ENCODE data around the gene BCL2. TPM values are rescaled to one million over a fixed set of nuclear protein-coding genes. Genes with fewer than 3 reads are reported as not detected.

BCL2 gene
- total RNA-seq, 1 experiment from 2014 or later = 1.3 TPM

- no peak overlapping the region for H2BK15ac ChIP-seq (ENCODE audit: low read depth, low read length)
- H2BK20ac ChIP-seq (ENCODE audit: low read depth, low read length, poor library complexity, severe bottlenecking) = no peak overlapping the region
- Mint-ChIP-seq H3K9me3 (peaks cover 3 to 8% of the 10 kb centered on the region in 2 experiments; a peak in 3 of 5 replicates), H3K27ac (no peak overlapping the region), H3K27me3 (ENCODE audit: low read depth) (0 out of 2 replicates have a peak, but pooled peaks cover 2% of the 10 kb centered on the region), H3K4me1 (no peaks in the 10 kb centered on the region), H3K4me3 (no peak overlapping the region), H3K36me3 (ENCODE audit: insufficient read depth in 1 of 3, low read depth in 3 of 3) (no peaks in the 10 kb centered on the region)
- H2BK12ac ChIP-seq (ENCODE audit: insufficient read length, low read depth, low read length) = no peak overlapping the region
- no peak overlapping the region for H4K91ac ChIP-seq (ENCODE audit: insufficient read length, low read depth, low read length)
- H3K18ac ChIP-seq (ENCODE audit: insufficient read length, low read depth, low read length) = no peak overlapping the region
- no peak overlapping the region for H3K4ac ChIP-seq (ENCODE audit: low read depth, low read length)
- no peak overlapping the region for H2BK5ac ChIP-seq (ENCODE audit: insufficient read length, low read length)
- H2BK120ac ChIP-seq (ENCODE audit: low read depth, low read length, poor library complexity, severe bottlenecking) = no peak overlapping the region
- no peaks in the 10 kb centered on the region for H3K23me2 ChIP-seq (ENCODE audit: insufficient read length, low read depth, low read length, poor library complexity, severe bottlenecking)
- no peak overlapping the region for H4K8ac ChIP-seq (replicated peaks; ENCODE audit: insufficient read length, low read depth, low read length)
- H3K79me2 ChIP-seq (ENCODE audit: insufficient read depth, low read length) = no peaks in the 10 kb centered on the region
- no peak overlapping the region for H3K56ac ChIP-seq (ENCODE audit: insufficient read length, low read depth, low read length)
- H3K9me3 ChIP-seq (ENCODE audit: control insufficient read depth, low read depth, low read length) = no peaks in the 10 kb centered on the region
- no peaks in the 10 kb centered on the region for H3K79me1 ChIP-seq (ENCODE audit: insufficient read depth, low read depth, low read length, poor library complexity, severe bottlenecking)
- H3K4me1 ChIP-seq (ENCODE audit: insufficient read depth, low read length) = no peaks in the 10 kb centered on the region
- no peak overlapping the region for H3K14ac ChIP-seq (ENCODE audit: insufficient read depth, low read length)
- H3T11ph ChIP-seq (ENCODE audit: low read length) = no peak overlapping the region
- H4K20me1 ChIP-seq (ENCODE audit: control insufficient read depth, insufficient read depth, insufficient read length) = no peaks in the 10 kb centered on the region
- no peaks in the 10 kb centered on the region for H3K27me3 ChIP-seq (ENCODE audit: insufficient read depth, low read length)
- TF ChIP-seq CTCF (conservative IDR thresholded peaks at IDR 0.05) = no peak
- H3K9ac ChIP-seq (ENCODE audit: extremely low read depth, insufficient read length, low read length) = no peak overlapping the region
- DNase-seq = no peak
- H2AK5ac ChIP-seq (ENCODE audit: insufficient read length, low read length) = no peak overlapping the region
- no peak overlapping the region for H2AFZ ChIP-seq (ENCODE audit: low read length)
- no peak overlapping the region for H3K27ac ChIP-seq (ENCODE audit: insufficient read length, low read depth, low read length)
- H3K4me2 ChIP-seq (ENCODE audit: insufficient read depth, insufficient read length, low read length) = no peak overlapping the region
- H3K23ac ChIP-seq (ENCODE audit: insufficient read length, low read depth, low read length) = no peak overlapping the region
- H4K5ac ChIP-seq (ENCODE audit: insufficient read length, low read depth, low read length) = no peak overlapping the region
These were observed 89.6 kb downstream of the BCL2 start for GRCh38 chr18:63229971-63230370.

Data from H9 (cell line).